ENCODE results near the gene TCTN3.
"Not testable (repeated sequence)": the region's sequence is repeated elsewhere in the genome, so short reads cannot be mapped to it uniquely, and the experiment has no call there.

Gene TCTN3, protein sequence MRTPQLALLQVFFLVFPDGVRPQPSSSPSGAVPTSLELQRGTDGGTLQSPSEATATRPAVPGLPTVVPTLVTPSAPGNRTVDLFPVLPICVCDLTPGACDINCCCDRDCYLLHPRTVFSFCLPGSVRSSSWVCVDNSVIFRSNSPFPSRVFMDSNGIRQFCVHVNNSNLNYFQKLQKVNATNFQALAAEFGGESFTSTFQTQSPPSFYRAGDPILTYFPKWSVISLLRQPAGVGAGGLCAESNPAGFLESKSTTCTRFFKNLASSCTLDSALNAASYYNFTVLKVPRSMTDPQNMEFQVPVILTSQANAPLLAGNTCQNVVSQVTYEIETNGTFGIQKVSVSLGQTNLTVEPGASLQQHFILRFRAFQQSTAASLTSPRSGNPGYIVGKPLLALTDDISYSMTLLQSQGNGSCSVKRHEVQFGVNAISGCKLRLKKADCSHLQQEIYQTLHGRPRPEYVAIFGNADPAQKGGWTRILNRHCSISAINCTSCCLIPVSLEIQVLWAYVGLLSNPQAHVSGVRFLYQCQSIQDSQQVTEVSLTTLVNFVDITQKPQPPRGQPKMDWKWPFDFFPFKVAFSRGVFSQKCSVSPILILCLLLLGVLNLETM

DNA sequence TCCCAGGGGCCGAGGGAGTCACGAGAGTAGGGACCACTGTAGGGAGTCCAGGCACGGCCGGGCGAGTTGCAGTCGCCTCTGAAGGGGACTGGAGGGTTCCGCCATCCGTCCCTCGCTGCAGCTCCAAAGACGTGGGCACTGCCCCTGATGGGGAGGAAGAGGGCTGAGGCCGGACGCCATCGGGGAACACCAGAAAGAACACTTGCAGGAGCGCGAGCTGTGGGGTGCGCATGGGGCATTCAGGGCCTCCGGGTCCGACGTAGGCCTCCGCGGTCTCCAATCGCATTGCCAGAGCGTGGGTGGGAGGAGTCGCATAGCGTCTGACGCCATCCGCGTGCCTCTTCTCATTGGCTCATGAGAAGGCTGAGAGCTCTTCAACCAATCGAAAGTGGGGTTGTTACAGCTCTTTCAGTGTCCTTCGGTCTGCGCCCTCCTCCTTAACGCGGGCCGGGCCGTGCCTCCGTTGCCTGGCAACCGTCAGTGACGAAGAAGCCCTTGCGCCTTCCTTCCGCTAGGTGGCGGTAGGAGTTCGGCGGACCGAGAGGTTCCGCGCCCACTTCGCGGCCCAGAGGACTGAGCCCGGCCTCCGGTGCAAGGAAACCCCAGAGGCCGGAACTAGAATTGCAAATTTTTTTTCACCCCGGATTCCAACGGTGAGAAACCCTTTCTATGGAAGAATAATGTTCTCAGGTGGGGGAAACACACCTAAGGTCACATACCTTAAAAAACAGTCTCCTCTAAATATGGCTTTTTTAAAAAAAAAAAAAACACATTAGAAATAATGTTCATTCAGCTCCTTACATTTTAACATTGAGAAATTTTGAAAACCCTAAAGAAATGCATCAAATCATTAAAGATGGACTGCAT, at the start of gene TCTN3:
TCTN3 (minus strand) TSS at position 260 of the 867 bp plus-strand sequence; CDS start at position 232, 28 bp downstream.
- no peaks in the 10 kb centered on the region for H3K27me3 ChIP-seq (ENCODE audit: control insufficient read depth in 1 of 2, insufficient read depth in 2 of 2, low read length in 2 of 2)
- no peaks in the 10 kb centered on the region for H3K9me3 ChIP-seq (ENCODE audit: control insufficient read depth in 2 of 2, low read length in 2 of 2)
- H3K4me1 ChIP-seq (ENCODE audit: control insufficient read depth, insufficient read depth, low read length), result peaks cover 13% of the 10 kb centered on the region
- H3K4me3 ChIP-seq (ENCODE audit: low read length in 2 of 2), result peak within 1 kb of the TSS; percentile 98 to 100
- H3K9ac ChIP-seq (ENCODE audit: low read length in 2 of 2), result peak within 1 kb of the TSS; percentile 96
- H3K36me3 ChIP-seq (ENCODE audit: control insufficient read depth in 2 of 2, insufficient read depth in 2 of 2, low read length in 2 of 2), result peaks cover 3 to 12% of the 10 kb centered on the region in 2 donors
- H3K27ac ChIP-seq (ENCODE audit: low read length), result peak within 1 kb of the TSS; percentile 78

DNA sequence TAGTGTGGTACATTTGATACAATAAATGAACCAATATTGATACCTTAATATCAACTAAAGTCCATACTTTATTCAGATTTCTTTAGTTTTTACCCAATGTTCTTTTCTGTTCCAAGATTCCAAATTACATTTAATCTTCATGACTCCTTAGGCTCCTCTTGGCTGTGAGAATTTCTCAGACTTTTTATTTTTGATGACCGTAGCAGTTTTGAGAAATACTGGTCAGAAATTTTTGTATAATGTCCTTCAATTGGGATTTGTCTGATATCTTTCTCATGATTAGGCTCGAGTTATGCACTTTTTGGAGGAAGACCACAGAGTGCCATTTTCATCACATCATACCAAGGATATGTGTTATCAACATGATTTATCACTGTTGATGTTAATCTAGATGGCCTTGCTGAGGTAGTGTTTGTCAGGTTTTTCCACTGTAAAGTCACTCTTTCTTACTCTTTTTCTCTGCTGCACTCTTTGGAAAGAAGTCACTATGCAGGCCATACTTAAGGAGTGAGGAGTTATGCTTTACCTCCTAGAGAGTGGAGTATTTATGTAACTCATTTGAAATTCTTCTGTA, 49.3 kb upstream of the TCTN3 start:
- H3K36me3 ChIP-seq (ENCODE audit: control insufficient read depth in 2 of 2, insufficient read depth in 2 of 2, low read length in 2 of 2), result no peaks in the 10 kb centered on the region
- no peak overlapping the region for H3K4me3 ChIP-seq (ENCODE audit: low read length in 2 of 2)
- no peak overlapping the region for H3K9ac ChIP-seq (ENCODE audit: low read length in 2 of 2)
- H3K27ac ChIP-seq (ENCODE audit: low read length), result no peak overlapping the region
- no peaks in the 10 kb centered on the region for H3K9me3 ChIP-seq (ENCODE audit: control insufficient read depth in 2 of 2, low read length in 2 of 2)
- no peaks in the 10 kb centered on the region for H3K27me3 ChIP-seq (ENCODE audit: control insufficient read depth in 1 of 2, insufficient read depth in 2 of 2, low read length in 2 of 2)
- H3K4me1 ChIP-seq (ENCODE audit: control insufficient read depth, insufficient read depth, low read length), result peaks cover 5% of the 10 kb centered on the region

DNA sequence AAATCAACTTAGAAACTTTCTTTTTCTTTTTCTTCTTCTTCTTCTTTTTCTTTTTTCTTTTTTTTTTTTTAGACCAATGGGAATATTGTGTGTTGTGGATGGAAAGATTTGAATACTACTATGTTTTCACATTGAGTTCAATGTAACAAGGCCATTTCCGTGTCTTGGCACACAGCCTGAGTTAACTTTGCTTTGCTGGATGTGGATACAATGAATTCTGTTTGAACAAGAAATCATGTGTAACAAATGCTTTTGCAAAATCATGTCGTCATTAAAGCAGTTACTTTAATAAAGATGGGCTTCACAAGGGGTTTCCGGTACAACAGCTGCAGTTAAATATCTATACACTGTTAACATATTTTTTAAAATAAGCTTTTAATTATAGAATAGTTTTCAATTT, 48.8 kb upstream of the TCTN3 start:
- H3K36me3 ChIP-seq (ENCODE audit: control insufficient read depth in 2 of 2, insufficient read depth in 2 of 2, low read length in 2 of 2), result no peaks in the 10 kb centered on the region
- peaks cover 5% of the 10 kb centered on the region for H3K4me1 ChIP-seq (ENCODE audit: control insufficient read depth, insufficient read depth, low read length)
- no peaks in the 10 kb centered on the region for H3K27me3 ChIP-seq (ENCODE audit: control insufficient read depth in 1 of 2, insufficient read depth in 2 of 2, low read length in 2 of 2)
- no peak overlapping the region for H3K4me3 ChIP-seq (ENCODE audit: low read length in 2 of 2)
- peak overlapping the region; percentile 59 for H3K27ac ChIP-seq (ENCODE audit: low read length)
- no peak overlapping the region for H3K9ac ChIP-seq (ENCODE audit: low read length in 2 of 2)
- H3K9me3 ChIP-seq (ENCODE audit: control insufficient read depth in 2 of 2, low read length in 2 of 2), result no peaks in the 10 kb centered on the region

DNA sequence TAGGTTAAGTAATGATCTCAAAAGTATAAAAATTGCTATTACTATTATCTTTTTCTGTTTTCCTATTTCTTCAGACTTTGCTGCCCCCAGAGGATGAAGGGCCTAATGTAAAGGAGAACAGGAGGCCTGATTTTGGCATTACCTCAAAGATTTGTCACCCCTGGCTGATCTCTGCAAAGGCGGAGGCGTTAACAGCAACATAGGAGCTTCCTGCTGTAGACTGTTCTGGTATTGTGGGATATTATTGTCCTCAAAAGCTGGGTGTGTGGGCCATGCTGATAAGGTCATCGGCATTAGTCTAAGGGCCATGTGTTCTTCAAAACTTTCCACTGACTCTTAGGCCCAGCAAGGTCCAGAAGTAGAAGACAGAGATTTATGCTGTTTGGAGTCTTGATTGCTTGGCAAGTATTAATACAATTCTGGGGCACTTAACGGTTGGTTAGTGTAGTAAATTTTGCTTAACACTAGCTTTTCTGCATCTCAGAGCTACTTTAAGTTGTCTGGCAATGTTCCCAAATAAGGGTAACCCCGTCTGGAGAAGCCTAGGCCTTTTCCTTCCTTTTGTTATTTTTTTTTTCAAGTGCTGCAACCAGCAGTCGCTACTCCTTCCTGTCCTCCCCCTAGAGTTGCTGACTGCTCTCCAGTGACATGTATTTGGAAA, 48.2 kb upstream of the TCTN3 start:
- peak overlapping the region in 1 of 2 donors; percentile 49 for H3K9ac ChIP-seq (ENCODE audit: low read length in 2 of 2)
- H3K9me3 ChIP-seq (ENCODE audit: control insufficient read depth in 2 of 2, low read length in 2 of 2), result no peaks in the 10 kb centered on the region
- H3K4me1 ChIP-seq (ENCODE audit: control insufficient read depth, insufficient read depth, low read length), result peaks cover 5% of the 10 kb centered on the region
- peak overlapping the region; percentile 59 for H3K27ac ChIP-seq (ENCODE audit: low read length)
- no peaks in the 10 kb centered on the region for H3K27me3 ChIP-seq (ENCODE audit: control insufficient read depth in 1 of 2, insufficient read depth in 2 of 2, low read length in 2 of 2)
- no peaks in the 10 kb centered on the region for H3K36me3 ChIP-seq (ENCODE audit: control insufficient read depth in 2 of 2, insufficient read depth in 2 of 2, low read length in 2 of 2)
- H3K4me3 ChIP-seq (ENCODE audit: low read length in 2 of 2), result no peak overlapping the region

DNA sequence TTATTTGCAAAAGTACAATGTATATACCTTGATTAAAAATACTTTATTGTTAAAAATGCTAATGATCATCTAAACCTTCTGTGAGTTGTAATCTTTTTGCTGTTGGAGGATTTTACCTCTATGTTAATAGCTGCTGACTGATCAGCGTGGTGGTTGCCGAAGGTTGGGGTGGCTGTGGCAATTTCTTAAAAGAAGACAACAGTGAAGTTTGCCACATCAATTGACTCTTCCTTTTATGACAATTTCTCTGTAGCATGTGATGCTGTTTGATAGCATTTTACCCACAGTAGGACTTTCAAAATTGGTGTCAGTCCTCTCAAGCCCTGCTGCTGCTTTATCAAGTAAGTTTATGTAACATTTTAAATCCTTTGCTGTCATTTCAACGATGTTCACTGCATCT, 45.3 kb upstream of the TCTN3 start:
- no peak overlapping the region for H3K9ac ChIP-seq (ENCODE audit: low read length in 2 of 2)
- no peaks in the 10 kb centered on the region for H3K9me3 ChIP-seq (ENCODE audit: control insufficient read depth in 2 of 2, low read length in 2 of 2)
- H3K27ac ChIP-seq (ENCODE audit: low read length), result no peak overlapping the region
- peaks cover 5% of the 10 kb centered on the region for H3K4me1 ChIP-seq (ENCODE audit: control insufficient read depth, insufficient read depth, low read length)
- H3K36me3 ChIP-seq (ENCODE audit: control insufficient read depth in 2 of 2, insufficient read depth in 2 of 2, low read length in 2 of 2), result no peaks in the 10 kb centered on the region
- H3K27me3 ChIP-seq (ENCODE audit: control insufficient read depth in 1 of 2, insufficient read depth in 2 of 2, low read length in 2 of 2), result no peaks in the 10 kb centered on the region
- no peak overlapping the region for H3K4me3 ChIP-seq (ENCODE audit: low read length in 2 of 2)

DNA sequence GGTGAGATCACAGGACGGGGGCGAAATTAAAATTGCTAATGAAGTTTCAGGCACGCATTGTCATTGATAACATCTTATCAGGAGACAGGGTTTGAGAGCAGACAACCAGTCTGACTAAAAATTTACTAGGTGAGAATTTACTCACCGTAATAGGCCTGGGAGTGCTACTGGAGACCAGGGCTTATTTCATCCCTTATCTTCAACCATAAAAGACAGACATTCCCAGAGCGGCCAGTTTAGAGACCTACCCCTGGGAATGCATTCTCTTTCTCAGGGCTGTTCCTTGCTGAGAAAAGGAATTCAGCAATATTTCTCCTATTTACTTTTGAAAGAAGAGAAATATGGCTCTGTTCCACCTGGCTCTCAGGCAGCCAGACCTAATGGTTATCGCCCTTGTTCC, 39.2 kb upstream of the TCTN3 start:
- not testable (repeated sequence) for H3K36me3 ChIP-seq (ENCODE audit: control insufficient read depth in 2 of 2, insufficient read depth in 2 of 2, low read length in 2 of 2); H3K27ac ChIP-seq (ENCODE audit: low read length)

DNA sequence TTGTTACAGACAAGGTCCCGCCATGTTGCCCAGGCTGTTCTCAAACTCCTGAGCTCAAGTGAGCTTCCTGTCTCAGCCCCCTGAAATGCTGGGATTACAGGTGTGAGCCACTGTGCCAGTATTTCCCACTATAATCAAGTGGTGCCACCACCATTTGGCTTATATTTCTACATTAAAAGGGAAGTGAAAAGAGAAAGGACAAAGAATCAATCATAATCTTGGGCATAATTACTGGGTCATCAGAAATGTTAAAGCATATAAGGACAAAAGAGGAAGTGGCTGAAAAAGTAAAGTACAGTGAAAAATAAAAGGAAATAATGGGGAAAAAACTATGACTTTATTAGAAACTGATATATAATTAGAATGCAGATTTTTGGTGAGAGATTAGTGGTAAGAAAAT, 36.5 kb upstream of the TCTN3 start:
- no peaks in the 10 kb centered on the region for H3K27me3 ChIP-seq (ENCODE audit: control insufficient read depth in 1 of 2, insufficient read depth in 2 of 2, low read length in 2 of 2)
- H3K9me3 ChIP-seq (ENCODE audit: control insufficient read depth in 2 of 2, low read length in 2 of 2), result no peaks in the 10 kb centered on the region
- no peak overlapping the region for H3K4me3 ChIP-seq (ENCODE audit: low read length in 2 of 2)
- no peak overlapping the region for H3K9ac ChIP-seq (ENCODE audit: low read length in 2 of 2)
- no peaks in the 10 kb centered on the region for H3K36me3 ChIP-seq (ENCODE audit: control insufficient read depth in 2 of 2, insufficient read depth in 2 of 2, low read length in 2 of 2)
- no peak overlapping the region for H3K27ac ChIP-seq (ENCODE audit: low read length)
- H3K4me1 ChIP-seq (ENCODE audit: control insufficient read depth, insufficient read depth, low read length), result no peaks in the 10 kb centered on the region

More for the DNA sequence above, 39.2 kb upstream of the TCTN3 start:
- H3K9me3 ChIP-seq (ENCODE audit: control insufficient read depth in 2 of 2, low read length in 2 of 2); H3K27me3 ChIP-seq (ENCODE audit: control insufficient read depth in 1 of 2, insufficient read depth in 2 of 2, low read length in 2 of 2); H3K4me3 ChIP-seq (ENCODE audit: low read length in 2 of 2); H3K9ac ChIP-seq (ENCODE audit: low read length in 2 of 2); H3K4me1 ChIP-seq (ENCODE audit: control insufficient read depth, insufficient read depth, low read length): not testable (repeated sequence)

DNA sequence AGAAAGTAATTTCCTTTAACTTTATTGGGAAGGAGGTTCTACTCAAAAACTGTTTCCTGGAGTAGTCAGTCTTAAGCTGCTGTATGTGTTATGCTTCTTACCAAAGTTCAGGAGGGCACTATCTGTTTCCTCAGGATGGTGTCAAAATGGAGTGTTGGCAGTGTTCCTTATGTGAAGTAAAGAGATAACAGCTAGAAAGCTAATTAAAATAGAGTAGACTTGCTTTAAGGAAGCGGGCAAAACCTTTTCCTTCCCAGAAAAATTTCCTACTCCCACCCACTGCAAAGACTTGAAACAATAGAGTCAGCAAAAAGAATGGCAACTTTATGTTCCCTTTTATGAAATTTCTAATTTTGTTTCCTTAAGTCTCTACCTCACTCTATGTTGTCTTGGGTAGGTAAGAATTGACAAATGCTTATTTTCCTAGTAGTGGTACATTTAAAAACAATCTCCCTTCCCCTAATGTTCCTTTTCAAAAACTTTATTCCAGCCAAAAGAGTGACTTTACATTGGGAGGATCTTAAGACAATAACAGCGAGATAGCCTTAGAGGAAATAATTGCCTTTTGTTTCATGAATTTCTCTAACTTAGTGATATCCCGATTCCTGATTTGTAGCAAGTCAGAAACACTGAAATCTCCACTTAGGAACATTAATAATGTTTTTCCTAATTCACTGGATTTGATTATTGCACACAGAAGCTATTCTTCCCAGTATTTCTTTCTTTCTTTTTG, 35.8 kb upstream of the TCTN3 start:
- no peak overlapping the region for H3K27ac ChIP-seq (ENCODE audit: low read length)
- H3K4me3 ChIP-seq (ENCODE audit: low read length in 2 of 2), result no peak overlapping the region
- H3K27me3 ChIP-seq (ENCODE audit: control insufficient read depth in 1 of 2, insufficient read depth in 2 of 2, low read length in 2 of 2), result no peaks in the 10 kb centered on the region
- no peaks in the 10 kb centered on the region for H3K4me1 ChIP-seq (ENCODE audit: control insufficient read depth, insufficient read depth, low read length)
- no peaks in the 10 kb centered on the region for H3K36me3 ChIP-seq (ENCODE audit: control insufficient read depth in 2 of 2, insufficient read depth in 2 of 2, low read length in 2 of 2)
- no peak overlapping the region for H3K9ac ChIP-seq (ENCODE audit: low read length in 2 of 2)
- H3K9me3 ChIP-seq (ENCODE audit: control insufficient read depth in 2 of 2, low read length in 2 of 2), result no peaks in the 10 kb centered on the region

DNA sequence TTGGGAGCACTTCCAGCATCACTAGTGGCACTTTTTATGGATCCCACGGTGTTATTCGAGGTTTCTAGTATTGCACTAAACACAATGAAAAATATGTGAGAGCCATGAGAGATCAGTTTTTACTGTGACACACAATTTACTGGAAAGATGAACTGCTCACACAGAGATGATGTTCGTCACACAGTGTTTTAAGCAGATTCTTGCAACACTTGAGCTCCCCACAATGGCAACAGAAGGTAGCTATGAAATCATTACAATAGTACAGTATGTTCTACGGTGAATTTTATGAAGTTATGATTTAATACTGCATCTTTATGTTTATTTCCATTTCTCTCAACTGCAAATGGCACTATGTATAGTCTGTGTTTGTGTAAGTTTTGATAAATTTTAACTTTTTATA, 34.8 kb upstream of the TCTN3 start:
- Histone ChIP-seq H3K36me3 (ENCODE audit: control insufficient read depth in 2 of 2, insufficient read depth in 2 of 2, low read length in 2 of 2) (no peaks in the 10 kb centered on the region), H3K27me3 (ENCODE audit: control insufficient read depth in 1 of 2, insufficient read depth in 2 of 2, low read length in 2 of 2) (no peaks in the 10 kb centered on the region), H3K9me3 (ENCODE audit: control insufficient read depth in 2 of 2, low read length in 2 of 2) (no peaks in the 10 kb centered on the region), H3K4me1 (ENCODE audit: control insufficient read depth, insufficient read depth, low read length) (no peaks in the 10 kb centered on the region), H3K4me3 (ENCODE audit: low read length in 2 of 2) (no peak overlapping the region), H3K27ac (ENCODE audit: low read length) (no peak overlapping the region), H3K9ac (ENCODE audit: low read length in 2 of 2) (no peak overlapping the region)

DNA sequence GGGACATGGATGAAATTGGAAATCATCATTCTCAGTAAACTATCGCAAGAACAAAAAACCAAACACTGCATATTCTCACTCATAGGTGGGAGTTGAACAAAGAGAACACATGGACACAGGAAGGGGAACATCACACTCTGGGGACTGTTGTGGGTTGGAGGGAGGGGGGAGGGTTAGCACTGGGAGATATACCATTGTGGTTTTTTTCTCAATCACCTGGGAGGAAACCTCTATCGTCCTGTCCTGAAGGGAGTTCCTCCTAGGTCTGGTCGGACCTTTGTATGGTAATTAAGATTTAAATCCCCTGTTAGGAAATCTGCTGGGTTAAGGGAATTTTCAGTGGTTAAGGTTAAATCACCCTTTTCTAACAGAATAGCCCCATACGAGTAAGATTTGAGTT, 28.8 kb upstream of the TCTN3 start:
- H3K4me1 ChIP-seq (ENCODE audit: control insufficient read depth, insufficient read depth, low read length); H3K9ac ChIP-seq (ENCODE audit: low read length in 2 of 2); H3K27me3 ChIP-seq (ENCODE audit: control insufficient read depth in 1 of 2, insufficient read depth in 2 of 2, low read length in 2 of 2); H3K9me3 ChIP-seq (ENCODE audit: control insufficient read depth in 2 of 2, low read length in 2 of 2); H3K27ac ChIP-seq (ENCODE audit: low read length); H3K36me3 ChIP-seq (ENCODE audit: control insufficient read depth in 2 of 2, insufficient read depth in 2 of 2, low read length in 2 of 2); H3K4me3 ChIP-seq (ENCODE audit: low read length in 2 of 2): not testable (repeated sequence)

Data from stomach smooth muscle (tissue), 2 donors.